NCI-H345 treated with DMSO at 0.1 percent for 48 hours (cell line): ENCODE measurements around the gene FYN.
"Not testable (repeated sequence)": the region's sequence is repeated elsewhere in the genome, so short reads cannot be mapped to it uniquely, and the experiment has no call there.

Source experiments
- DNase-seq: peaks from one replicate; lab custom pipeline; 2025; ENCODE audit not compliant: unreplicated experiment; lab: John Stamatoyannopoulos, UW

FYN gene

GRCh38 chr6:111639266-111639665 is 234.0 kb downstream of the FYN start:
- no peak for DNase-seq

- not testable (repeated sequence) for DNase-seq
Measured at GRCh38 chr6:111634981-111635380, 238.3 kb downstream of the FYN start.

GRCh38 chr6:111633822-111634221 is 239.4 kb downstream of the FYN start:
- no peak for DNase-seq

GRCh38 chr6:111632468-111633247 is 240.6 kb downstream of the FYN start:
- DNase-seq: no peak

- DNase-seq: no peak
Measured at GRCh38 chr6:111631903-111632460, 241.3 kb downstream of the FYN start.

GRCh38 chr6:111631018-111631417 is 242.2 kb downstream of the FYN start:
- no peak for DNase-seq

GRCh38 chr6:111628142-111628850 is 245.0 kb downstream of the FYN start:
- no peak for DNase-seq

GRCh38 chr6:111626441-111626840 is 246.8 kb downstream of the FYN start:
- no peak for DNase-seq

DNA sequence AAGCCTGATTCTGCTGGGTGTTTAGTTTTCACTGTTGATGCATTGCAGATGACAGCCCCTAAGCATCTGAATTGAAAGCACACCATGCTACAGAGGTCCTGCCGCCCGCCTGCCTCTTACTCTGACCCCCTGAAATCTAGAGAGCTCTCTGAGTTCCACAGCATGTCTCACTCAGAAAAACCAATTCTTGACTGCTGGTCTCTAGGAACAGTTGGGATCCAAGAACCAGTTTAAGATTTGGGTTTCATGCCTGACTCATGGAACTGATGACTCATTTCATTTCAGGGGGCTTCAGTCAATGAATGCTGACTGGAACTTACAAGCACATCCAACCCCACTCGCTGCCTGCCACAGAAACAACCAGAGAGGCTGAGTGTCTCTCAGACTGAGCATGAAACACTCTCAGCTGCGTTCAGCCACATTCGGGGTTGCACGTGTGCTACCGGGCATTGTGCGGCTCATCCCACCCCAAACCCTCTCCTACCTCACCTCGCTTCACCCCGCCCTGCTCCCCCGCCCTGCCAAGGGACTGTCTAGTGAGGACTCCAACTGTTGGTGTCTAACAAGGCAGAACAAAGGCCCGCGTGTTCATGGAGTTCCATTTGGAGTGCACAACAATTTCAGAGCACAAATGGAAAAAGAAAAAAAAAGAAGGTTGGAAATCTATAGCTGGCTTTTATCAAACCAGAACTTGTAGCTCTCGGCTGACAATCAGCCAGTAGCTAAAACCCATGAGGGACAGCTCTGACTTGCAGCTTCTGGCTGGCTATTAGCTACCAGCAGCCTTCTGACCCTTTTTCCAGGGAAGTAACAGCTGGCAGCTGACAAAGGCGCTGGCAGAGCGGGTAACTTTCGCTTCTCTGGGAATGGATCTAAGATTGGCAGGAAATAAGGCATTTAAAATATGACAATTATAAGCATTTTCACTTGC is 247.5 kb downstream of the FYN start:
- no peak for DNase-seq

- DNase-seq: no peak
Measured at GRCh38 chr6:111625099-111625416, 248.2 kb downstream of the FYN start.

- DNase-seq: no peak
Measured at GRCh38 chr6:111624401-111625098, 248.7 kb downstream of the FYN start.

GRCh38 chr6:111623046-111623718 is 250.1 kb downstream of the FYN start:
- DNase-seq: no peak

GRCh38 chr6:111620169-111620568 is 253.1 kb downstream of the FYN start:
- DNase-seq: no peak

DNA sequence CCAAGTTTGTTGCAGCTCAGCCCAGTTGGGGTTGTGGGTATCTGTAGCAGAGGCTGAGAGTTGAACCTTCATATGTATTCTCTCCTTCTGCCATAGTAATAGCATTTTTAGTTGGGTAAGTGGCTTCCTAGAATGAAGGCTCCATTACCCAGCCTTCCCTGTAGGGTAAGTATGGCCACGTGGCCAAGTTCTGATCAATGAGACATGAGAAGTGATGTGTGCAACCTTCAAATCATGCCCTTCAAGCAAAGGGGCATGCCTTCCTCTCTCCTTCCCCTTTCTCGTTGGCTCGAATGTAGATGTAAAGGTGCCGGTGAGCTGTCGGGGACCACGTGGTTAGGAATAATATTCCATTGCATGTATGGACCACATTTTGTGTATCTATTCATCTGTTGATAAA is 254.8 kb downstream of the FYN start:
- no peak for DNase-seq

DNA sequence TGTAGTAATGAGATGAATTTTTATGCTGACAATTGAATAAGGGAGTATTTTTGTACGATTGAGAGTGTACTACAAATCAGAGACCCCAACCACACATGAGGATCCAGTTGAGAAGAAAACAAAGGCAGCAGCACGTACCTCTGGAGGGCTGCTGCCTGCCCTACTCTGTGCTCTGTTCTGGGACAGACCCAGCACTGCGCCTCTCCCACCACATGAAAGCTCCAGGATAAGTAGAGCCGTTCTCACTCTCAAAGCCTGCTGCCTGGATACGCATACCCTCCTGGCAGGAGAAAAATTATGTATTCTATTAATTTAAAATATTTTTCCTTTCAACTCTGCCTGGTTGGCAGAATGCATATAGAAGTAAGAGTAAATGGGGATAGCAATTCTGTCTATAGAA is 256.1 kb downstream of the FYN start:
- no peak for DNase-seq

- no peak for DNase-seq
Measured at GRCh38 chr6:111615916-111616612, 257.2 kb downstream of the FYN start.

DNA sequence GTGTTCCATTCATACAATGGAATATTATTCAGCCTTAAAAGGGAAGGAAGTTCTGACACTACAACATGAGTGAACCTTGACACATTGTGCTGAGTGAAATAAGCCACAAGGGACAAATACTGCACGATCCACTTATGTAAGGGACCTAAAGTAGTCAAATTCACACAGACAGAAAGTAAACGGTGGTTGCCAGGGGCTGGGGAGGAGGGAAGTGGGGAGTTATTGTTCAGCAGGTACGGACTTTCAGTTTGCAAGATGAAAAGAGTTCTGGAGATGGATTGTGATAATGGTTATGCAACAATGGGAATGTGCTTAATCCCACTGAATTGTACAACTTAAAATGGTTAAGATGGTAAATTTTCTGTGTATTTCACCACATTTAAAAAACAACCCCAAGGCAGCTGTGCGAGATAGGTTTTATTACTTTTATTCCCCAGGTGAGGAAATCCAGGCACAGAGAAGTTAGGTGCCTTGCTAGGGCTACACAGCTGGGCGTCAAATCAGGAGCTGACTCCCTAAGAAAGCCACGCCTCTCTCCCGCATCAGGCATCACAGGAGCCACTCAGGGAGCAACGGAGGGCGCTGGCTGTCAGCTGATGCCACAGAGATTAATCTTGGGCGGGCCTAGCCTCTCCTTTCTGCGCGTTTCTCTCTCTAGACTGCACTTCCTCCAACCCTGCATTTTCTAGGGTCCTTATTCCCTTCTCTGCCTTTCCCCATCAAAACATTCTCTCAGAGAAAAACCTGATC is 258.2 kb downstream of the FYN start:
- no peak for DNase-seq

DNA sequence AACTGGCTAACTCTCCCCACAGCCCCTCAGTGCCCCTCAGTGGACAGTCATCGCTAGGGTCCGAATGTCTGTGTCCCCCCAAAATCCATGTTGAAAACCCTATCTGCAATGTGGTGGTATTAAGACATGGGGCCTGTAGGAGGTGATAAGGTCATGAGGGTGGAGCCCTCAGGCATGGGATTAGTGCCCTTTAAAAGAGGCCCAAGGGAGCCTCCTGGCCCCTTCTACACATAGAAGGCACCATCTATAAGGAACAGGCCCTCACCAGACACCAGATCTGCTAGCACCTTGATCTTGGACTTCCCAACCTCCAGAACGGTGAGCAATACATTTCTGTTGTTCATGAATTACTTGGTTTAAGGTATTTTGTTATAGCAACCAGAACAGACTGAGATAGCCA is 260.9 kb downstream of the FYN start:
- DNase-seq: no peak
